GM12878 (cell line): ENCODE data around the gene PMM2. TPM values are rescaled to one million over a fixed set of nuclear protein-coding genes. Genes with fewer than 3 reads are reported as not detected.

Source experiments
- BACH1 ChIP-seq: fragments of 450-650 bp; IDR thresholded peaks from 2 replicates; pipeline ENCODE4 v1.6.1; 2017; ENCODE audit warnings: mild to moderate bottlenecking, borderline replicate concordance
- CBFB ChIP-seq: IDR thresholded peaks from 2 replicates; pipeline ENCODE4 v1.6.1; 2016; ENCODE audit warnings: antibody characterized with exemption, low read depth
- CBX5 ChIP-seq: sonication (generic); IDR thresholded peaks from 2 replicates; pipeline ENCODE4 v1.6.1; 2016; ENCODE audit warnings: low read depth, moderate library complexity, mild to moderate bottlenecking, inconsistent platforms
- GATAD2B ChIP-seq: fragments of 450-650 bp; conservative IDR thresholded peaks from 2 replicates; pipeline ENCODE4 v1.6.1; 2017; ENCODE audit warnings: low read depth, mild to moderate bottlenecking, moderate library complexity
- HCFC1 ChIP-seq: fragments of 150-350 bp; IDR thresholded peaks from 2 replicates; pipeline ENCODE4 v1.6.1; 2014; ENCODE audit warnings: low read length
- HDAC6 ChIP-seq: fragments of 200-600 bp; sonication (generic); IDR thresholded peaks from one replicate; pipeline ENCODE4 v1.8.0; 2017; ENCODE audit warnings: antibody characterized with exemption; ENCODE audit not compliant: unreplicated experiment
- KAT2A ChIP-seq: conservative IDR thresholded peaks from 2 replicates; pipeline ENCODE4 v1.6.1; 2011; ENCODE audit warnings: low read depth, low read length; ENCODE audit not compliant: control insufficient read depth
- MEF2A ChIP-seq: IDR thresholded peaks from 2 replicates; pipeline ENCODE4 v1.6.1; 2011; ENCODE audit warnings: low read depth, mild to moderate bottlenecking, low read length, moderate library complexity; ENCODE audit not compliant: insufficient read depth
- MEF2B ChIP-seq: fragments of 450-650 bp; IDR thresholded peaks from 2 replicates; pipeline ENCODE4 v1.6.1; 2018; ENCODE audit warnings: mild to moderate bottlenecking, moderate library complexity; ENCODE audit not compliant: partially characterized antibody, poor library complexity, severe bottlenecking
- NFIC ChIP-seq: IDR thresholded peaks from 2 replicates; pipeline ENCODE4 v1.6.1; 2012; ENCODE audit warnings: low read depth, mild to moderate bottlenecking, inconsistent platforms, low read length, moderate library complexity
- PAX5 ChIP-seq: IDR thresholded peaks from 2 replicates; pipeline ENCODE4 v1.6.1; 2011; ENCODE audit warnings: low read depth, low read length, borderline replicate concordance
- POLR2A ChIP-seq: IDR thresholded peaks from 2 replicates; pipeline ENCODE4 v1.6.1; 2011; ENCODE audit warnings: low read depth, mild to moderate bottlenecking, low read length
- POLR2AphosphoS5 ChIP-seq: IDR thresholded peaks from 2 replicates; pipeline ENCODE4 v1.6.1; 2011; ENCODE audit warnings: mild to moderate bottlenecking, low read length, inconsistent platforms
- SIN3A ChIP-seq: IDR thresholded peaks from 2 replicates; pipeline ENCODE4 v1.6.1; 2012; ENCODE audit warnings: low read depth, low read length, improper control_type of control experiment
- SMAD1 ChIP-seq: fragments of 450-650 bp; IDR thresholded peaks from 2 replicates; pipeline ENCODE4 v1.6.1; 2018; ENCODE audit warnings: mild to moderate bottlenecking, low read depth; ENCODE audit not compliant: partially characterized antibody
- SMARCA5 ChIP-seq: fragments of 450-650 bp; IDR thresholded peaks from 2 replicates; pipeline ENCODE4 v1.6.1; 2017; ENCODE audit warnings: mild to moderate bottlenecking
- SMC3 ChIP-seq: IDR thresholded peaks from 2 replicates; pipeline ENCODE4 v1.6.1; 2011; ENCODE audit warnings: low read length, improper control_type of control experiment, borderline replicate concordance
- SUZ12 ChIP-seq: fragments of 200-600 bp; sonication (generic); IDR thresholded peaks from one replicate; pipeline ENCODE4 v1.6.1; 2018; ENCODE audit warnings: antibody characterized with exemption, mild to moderate bottlenecking; ENCODE audit not compliant: unreplicated experiment
- WRNIP1 ChIP-seq: IDR thresholded peaks from 2 replicates; pipeline ENCODE4 v1.6.1; 2011; ENCODE audit warnings: low read depth, low read length, improper control_type of control experiment, borderline replicate concordance
- YY1 ChIP-seq: IDR thresholded peaks from 2 replicates; pipeline ENCODE4 v1.6.1; 2011; ENCODE audit warnings: low read depth, mild to moderate bottlenecking, low read length
- polyA plus RNA-seq, 11 experiments: library from polyadenylated mRNA; depleted of rRNA in 4 of 11; unstranded in 6 of 11; stranded (reverse) in 5 of 11; fragments of >200 nt; fragmentation: Nextera tagmentation in 4 of 11; fragmentation: Illumina TruSeq in 1 of 11; extraction: Ambion mirVana in 4 of 11; extraction: Trizol in 1 of 11; gene quantifications; 1 replicate in 1 of 11; 2 replicates in 10 of 11; pipeline versions ENCODE4 v1.2.1 to v1.2.3, GENCODE V29; 2011 to 2016; ENCODE audit warnings: inconsistent platforms in 2 of 11, missing spikeins in 2 of 11, low read depth in 1 of 11
- total RNA-seq, 4 experiments: library from RNA; depleted of rRNA in 3 of 4; stranded (reverse); fragments of >200 nt in 3 of 4; fragmentation: Illumina TruSeq in 1 of 4; extraction: Trizol in 1 of 4; gene quantifications; 2 replicates each; pipeline versions ENCODE4 v1.2.1 to v1.2.3, GENCODE V29; 2013 to 2021
- TF ChIP-seq, protein P1 (sequence below): IDR thresholded peaks from 2 replicates; pipeline ENCODE4 v1.6.1; 2012; ENCODE audit warnings: improper control_type of control experiment, low read depth, low read length; ENCODE audit not compliant: insufficient replicate concordance
- TF ChIP-seq, protein P2 (sequence below): fragments of 450-650 bp; IDR thresholded peaks from 2 replicates; pipeline ENCODE4 v1.6.1; 2016; ENCODE audit warnings: mild to moderate bottlenecking

PMM2 gene
- total and polyA plus RNA-seq, 10 of the 15 experiments (the other 5 are each of a cell fraction or from before 2014, with no cell fraction given): 22.6 to 69.4 (median 52.3) TPM

DNA sequence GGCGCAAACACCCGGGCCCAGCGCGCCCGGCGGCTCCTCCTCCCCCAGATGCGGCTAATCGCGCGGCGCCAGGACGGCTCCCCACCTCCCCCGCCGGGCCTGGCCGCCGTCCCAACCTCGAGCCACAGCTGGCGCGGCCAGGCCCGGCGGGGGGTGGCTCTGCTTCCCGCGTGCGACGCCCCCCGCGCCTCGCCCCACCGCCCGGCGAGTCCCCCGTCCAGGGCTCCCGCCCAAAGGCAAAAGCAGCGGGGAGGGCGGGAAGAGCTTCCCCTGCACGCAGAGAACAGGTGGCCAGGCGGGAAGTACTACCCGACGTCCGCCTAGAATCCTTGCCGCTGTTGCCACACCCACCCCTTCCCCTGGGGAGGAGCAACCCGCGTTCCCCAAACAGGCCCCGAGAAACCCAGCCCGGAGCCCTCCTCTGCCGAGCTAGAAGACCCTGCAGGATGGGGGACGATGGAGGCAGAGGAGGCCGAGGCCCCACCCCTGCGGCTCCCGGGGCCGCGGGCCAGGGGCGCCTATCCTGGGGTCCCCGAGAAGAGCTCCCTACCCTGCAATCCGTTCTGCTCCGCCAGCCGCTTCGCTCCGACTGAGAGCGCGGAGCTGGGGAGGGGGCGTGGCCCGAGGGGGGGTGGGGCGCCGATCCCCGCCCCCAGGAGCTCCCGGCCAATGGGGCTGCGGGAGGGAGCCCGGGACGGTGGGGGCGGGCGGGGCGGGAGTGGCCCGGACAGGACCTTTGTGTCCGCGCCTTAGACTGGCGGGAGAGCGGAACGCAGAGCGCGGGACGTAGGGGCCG lies 71.0 kb downstream of the PMM2 start, which contains the start of gene CARHSP1 (continued):
- TF ChIP-seq, protein P1, sequence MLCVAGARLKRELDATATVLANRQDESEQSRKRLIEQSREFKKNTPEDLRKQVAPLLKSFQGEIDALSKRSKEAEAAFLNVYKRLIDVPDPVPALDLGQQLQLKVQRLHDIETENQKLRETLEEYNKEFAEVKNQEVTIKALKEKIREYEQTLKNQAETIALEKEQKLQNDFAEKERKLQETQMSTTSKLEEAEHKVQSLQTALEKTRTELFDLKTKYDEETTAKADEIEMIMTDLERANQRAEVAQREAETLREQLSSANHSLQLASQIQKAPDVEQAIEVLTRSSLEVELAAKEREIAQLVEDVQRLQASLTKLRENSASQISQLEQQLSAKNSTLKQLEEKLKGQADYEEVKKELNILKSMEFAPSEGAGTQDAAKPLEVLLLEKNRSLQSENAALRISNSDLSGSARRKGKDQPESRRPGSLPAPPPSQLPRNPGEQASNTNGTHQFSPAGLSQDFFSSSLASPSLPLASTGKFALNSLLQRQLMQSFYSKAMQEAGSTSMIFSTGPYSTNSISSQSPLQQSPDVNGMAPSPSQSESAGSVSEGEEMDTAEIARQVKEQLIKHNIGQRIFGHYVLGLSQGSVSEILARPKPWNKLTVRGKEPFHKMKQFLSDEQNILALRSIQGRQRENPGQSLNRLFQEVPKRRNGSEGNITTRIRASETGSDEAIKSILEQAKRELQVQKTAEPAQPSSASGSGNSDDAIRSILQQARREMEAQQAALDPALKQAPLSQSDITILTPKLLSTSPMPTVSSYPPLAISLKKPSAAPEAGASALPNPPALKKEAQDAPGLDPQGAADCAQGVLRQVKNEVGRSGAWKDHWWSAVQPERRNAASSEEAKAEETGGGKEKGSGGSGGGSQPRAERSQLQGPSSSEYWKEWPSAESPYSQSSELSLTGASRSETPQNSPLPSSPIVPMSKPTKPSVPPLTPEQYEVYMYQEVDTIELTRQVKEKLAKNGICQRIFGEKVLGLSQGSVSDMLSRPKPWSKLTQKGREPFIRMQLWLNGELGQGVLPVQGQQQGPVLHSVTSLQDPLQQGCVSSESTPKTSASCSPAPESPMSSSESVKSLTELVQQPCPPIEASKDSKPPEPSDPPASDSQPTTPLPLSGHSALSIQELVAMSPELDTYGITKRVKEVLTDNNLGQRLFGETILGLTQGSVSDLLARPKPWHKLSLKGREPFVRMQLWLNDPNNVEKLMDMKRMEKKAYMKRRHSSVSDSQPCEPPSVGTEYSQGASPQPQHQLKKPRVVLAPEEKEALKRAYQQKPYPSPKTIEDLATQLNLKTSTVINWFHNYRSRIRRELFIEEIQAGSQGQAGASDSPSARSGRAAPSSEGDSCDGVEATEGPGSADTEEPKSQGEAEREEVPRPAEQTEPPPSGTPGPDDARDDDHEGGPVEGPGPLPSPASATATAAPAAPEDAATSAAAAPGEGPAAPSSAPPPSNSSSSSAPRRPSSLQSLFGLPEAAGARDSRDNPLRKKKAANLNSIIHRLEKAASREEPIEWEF: no peak
- peak; percentile 35 for TF ChIP-seq SMAD1
- TF ChIP-seq, protein P2, sequence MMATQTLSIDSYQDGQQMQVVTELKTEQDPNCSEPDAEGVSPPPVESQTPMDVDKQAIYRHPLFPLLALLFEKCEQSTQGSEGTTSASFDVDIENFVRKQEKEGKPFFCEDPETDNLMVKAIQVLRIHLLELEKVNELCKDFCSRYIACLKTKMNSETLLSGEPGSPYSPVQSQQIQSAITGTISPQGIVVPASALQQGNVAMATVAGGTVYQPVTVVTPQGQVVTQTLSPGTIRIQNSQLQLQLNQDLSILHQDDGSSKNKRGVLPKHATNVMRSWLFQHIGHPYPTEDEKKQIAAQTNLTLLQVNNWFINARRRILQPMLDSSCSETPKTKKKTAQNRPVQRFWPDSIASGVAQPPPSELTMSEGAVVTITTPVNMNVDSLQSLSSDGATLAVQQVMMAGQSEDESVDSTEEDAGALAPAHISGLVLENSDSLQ: no peak
- TF ChIP-seq GATAD2B: peak; percentile 42
- TF ChIP-seq HCFC1: no peak
- TF ChIP-seq KAT2A: no peak
- TF ChIP-seq CBX5: no peak
- peak; percentile 73; the same call in 1 of the 2 replicates for TF ChIP-seq SMARCA5
- no peak for TF ChIP-seq SUZ12
- TF ChIP-seq BACH1: peak; percentile 27
- TF ChIP-seq HDAC6: no peak
- TF ChIP-seq MEF2A: no peak
- no peak for TF ChIP-seq SMC3
- TF ChIP-seq CBFB: peak; percentile 18; the same call in 1 of the 2 replicates
- TF ChIP-seq NFIC: no peak
- TF ChIP-seq PAX5: peak; percentile 51; the same call in 1 of the 2 replicates
- peak; percentile 82; the same call in 1 of the 2 replicates for TF ChIP-seq SIN3A
- peak; percentile 85 for TF ChIP-seq POLR2AphosphoS5
- peak; percentile 15; the same call in 1 of the 2 replicates for TF ChIP-seq YY1
- TF ChIP-seq POLR2A: peak; percentile 79
- no peak for TF ChIP-seq WRNIP1
- TF ChIP-seq MEF2B: peak; percentile 30
